Activated CD4-positive, alpha-beta T cell treated with anti-CD3 and anti-CD28 coated beads, Interleukin-2, amount 50 U/mL, for 4 hours (primary cell): ENCODE data around the gene A2ML1.
"Not testable (repeated sequence)": the region's sequence is repeated elsewhere in the genome, so short reads cannot be mapped to it uniquely, and the experiment has no call there.

Source experiments
- DNase-seq, 2 experiments: peaks; one replicate each; pipeline ENCODE4 v3.0.0-alpha.2; 2020

A2ML1 gene

GRCh38 chr12:8911606-8912268 is 89.3 kb downstream of the A2ML1 start:
- DNase-seq = no peak

GRCh38 chr12:8912914-8913313 is 90.5 kb downstream of the A2ML1 start:
- no peak for DNase-seq

DNA sequence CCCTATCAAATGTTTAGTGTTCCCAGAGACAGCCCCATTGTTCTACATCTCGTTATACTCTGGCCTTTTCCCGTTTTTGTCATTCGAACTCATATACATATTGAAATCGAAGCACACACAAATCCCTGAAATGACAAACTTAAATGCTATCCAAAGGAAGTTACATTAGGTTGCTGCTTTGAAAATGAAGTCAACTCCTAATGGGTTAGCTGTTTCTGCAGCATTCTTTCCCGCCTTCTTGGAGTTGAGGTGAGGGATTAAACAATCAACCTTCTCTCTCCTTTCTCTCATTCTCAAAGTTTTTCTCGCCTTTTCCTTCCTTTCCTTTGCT is 91.2 kb downstream of the A2ML1 start:
- no peak for DNase-seq

DNA sequence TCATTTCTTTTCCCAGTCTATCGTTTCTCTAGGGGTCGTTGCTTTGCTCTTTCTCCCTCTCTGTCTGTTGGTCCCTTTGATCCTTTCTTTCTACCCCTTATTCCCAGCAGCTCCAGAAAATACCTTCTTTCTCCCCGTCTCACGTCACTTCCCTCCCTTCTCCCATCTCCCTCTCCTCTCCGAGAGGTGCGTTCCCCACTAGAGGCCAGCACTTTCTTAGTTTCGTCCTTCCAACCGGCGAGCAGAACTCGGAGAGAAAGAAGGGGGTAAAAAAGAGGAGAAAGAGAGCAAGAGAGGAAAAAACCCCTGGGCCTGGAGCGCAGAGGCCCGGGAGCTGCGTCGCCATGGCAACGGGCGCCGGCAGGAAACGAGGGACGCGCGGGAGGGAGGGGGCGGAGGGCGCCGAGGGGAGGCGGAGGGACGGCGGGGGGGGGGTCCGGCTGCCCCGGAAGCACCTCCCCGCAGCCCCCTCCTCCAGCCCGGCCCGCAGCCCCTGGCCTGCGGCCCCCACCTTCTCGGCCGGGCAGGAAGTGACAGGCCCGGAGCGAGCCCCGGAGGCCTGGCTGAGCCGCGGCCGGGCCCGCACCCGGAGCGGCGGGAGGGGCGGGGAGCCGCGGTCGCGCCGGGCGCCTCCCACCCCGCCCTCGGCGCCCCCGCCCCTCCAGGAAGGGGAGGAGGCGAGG is 91.8 kb downstream of the A2ML1 start, which contains the start of gene PHC1:
Gene PHC1, plus strand, starts transcription at position 477 of the 683 bp plus-strand sequence. CDS start 3,169 bp downstream, outside the sequence.
- DNase-seq = peak; percentile 67 to 71

GRCh38 chr12:8914716-8915526 is 92.5 kb downstream of the A2ML1 start:
- peak; percentile 42 to 44 for DNase-seq

DNA sequence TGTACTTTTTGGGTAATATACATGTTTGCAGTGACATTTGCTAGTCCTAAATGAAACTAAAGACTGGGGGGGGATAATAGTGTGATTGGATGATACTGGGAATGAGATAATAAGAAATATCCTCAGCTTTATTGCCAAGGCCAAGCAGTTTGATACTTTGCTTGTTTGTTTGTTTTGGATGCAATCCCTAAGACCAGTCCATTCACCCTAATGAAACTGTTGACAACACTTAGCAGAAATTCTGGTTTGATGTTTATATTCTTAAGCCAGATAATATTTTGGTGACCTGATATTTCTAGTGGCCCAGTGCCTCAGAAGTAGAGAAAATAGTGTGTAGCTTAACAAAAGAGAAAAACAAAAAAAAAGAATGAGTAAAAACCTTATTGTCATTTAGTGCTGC is 93.7 kb downstream of the A2ML1 start:
- DNase-seq = no peak

DNA sequence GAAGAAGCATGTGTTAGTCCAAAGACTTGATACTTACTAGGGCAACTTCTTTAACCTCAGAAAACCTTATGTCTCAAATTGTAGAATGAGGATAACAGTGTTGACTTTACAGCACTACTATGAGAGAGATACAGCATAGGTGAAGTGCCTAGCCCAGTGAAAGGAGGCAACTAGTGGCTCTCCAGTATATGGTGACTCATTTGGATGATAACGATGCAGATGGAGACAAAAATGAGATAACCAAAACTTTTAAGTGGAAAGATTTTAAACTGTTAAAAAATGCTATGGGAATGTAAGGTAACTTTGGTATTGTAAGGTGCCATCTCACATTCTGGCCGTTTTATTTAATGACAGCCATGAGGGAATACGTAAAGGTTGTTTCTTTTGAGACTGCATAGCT is 94.6 kb downstream of the A2ML1 start:
- no peak for DNase-seq

DNA sequence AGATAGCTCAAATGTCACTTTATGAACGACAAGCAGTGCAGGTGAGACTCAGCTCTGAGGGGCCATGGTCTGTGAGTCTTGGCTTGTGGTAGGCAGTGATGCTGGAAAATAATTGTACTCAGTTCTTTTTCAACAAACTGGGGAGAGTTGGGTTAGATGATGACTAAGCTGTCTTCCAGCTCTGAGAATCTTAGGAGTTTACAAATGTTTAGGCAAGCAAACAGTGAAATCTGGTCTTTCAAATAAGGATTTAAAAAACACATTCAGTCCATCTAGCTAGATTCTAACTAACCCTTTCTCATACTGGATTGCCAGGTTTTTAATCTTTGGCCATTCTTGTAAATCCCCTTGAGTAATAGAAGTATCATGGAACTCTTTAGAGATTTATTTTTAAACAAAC is 95.3 kb downstream of the A2ML1 start:
- DNase-seq = no peak

DNA sequence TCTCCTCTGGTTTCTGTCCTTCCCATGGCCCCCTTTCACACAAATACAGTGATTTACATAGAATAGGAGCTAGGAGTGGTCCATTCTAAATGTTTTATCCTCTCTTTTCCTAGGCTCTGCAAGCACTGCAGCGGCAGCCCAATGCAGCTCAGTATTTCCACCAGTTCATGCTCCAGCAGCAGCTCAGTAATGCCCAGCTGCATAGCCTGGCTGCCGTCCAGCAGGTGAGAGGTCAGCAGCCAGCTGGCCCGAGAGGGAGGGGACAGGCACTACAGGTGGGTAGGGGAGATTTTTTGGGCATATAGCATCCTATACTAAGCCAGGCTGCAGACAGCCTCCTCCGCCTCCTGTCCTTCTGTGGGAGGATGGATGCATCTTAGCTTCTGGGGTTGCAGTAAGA is 97.2 kb downstream of the A2ML1 start:
- DNase-seq = not testable (repeated sequence)

GRCh38 chr12:8922544-8922943 is 100.1 kb downstream of the A2ML1 start:
- DNase-seq = no peak
